Limb (tissue), 2 donors: ENCODE data around the gene TRIM23.
"Not testable (repeated sequence)": the region's sequence is repeated elsewhere in the genome, so short reads cannot be mapped to it uniquely, and the experiment has no call there.

ENCODE experiments used
- DNase-seq, 2 donors: peaks; one replicate each; pipeline ENCODE4 v3.0.0-alpha.2; 2016; ENCODE audit errors: extremely low spot score in 2 of 2

TRIM23 gene

GRCh38 chr5:65624025-65624570, at the start of gene TRIM23:
Gene TRIM23, minus strand, starts transcription at chr5:65624333. Its CDS starts 59 bp downstream, at chr5:65624274.
- peak; percentile 92 to 96 for DNase-seq

- DNase-seq = no peak
These were observed 48.7 kb upstream of the TRIM23 start for GRCh38 chr5:65672796-65673195.

- no peak for DNase-seq
These were observed 44.6 kb upstream of the TRIM23 start for GRCh38 chr5:65668696-65669095.

GRCh38 chr5:65663804-65664521, 39.8 kb upstream of the TRIM23 start:
- DNase-seq = peak in 1 of 2 donors; percentile 5

GRCh38 chr5:65654713-65655112, 30.6 kb upstream of the TRIM23 start:
- DNase-seq = no peak

GRCh38 chr5:65651144-65651543, 27.0 kb upstream of the TRIM23 start:
- no peak for DNase-seq

GRCh38 chr5:65647941-65648340, 23.8 kb upstream of the TRIM23 start:
- no peak for DNase-seq

- no peak for DNase-seq
These were observed 22.8 kb upstream of the TRIM23 start for GRCh38 chr5:65646938-65647337.

- no peak for DNase-seq
These were observed 16.1 kb upstream of the TRIM23 start for GRCh38 chr5:65640240-65640639.

- no peak for DNase-seq
These were observed 6.8 kb upstream of the TRIM23 start for GRCh38 chr5:65630981-65631380.

- DNase-seq = no peak
These were observed 1.6 kb upstream of the TRIM23 start for GRCh38 chr5:65625743-65626142.

- peak; percentile 87 to 94 for DNase-seq
These were observed 730 bp upstream of the TRIM23 start, which contains the start of the genes SHLD3 and TRAPPC13 for GRCh38 chr5:65624571-65625555. Gene SHLD3, plus strand, starts transcription at chr5:65625027. Its CDS starts 4,561 bp downstream, at chr5:65629588. Gene TRAPPC13, plus strand, starts transcription at chr5:65625027. Its CDS starts 34 bp downstream, at chr5:65625061.

- DNase-seq = no peak
These were observed 651 bp downstream of the TRIM23 start for GRCh38 chr5:65623482-65623881.

- DNase-seq = not testable (repeated sequence)
These were observed 2.2 kb downstream of the TRIM23 start for GRCh38 chr5:65621961-65622360.

GRCh38 chr5:65620021-65620420, 4.1 kb downstream of the TRIM23 start:
- DNase-seq = no peak

- no peak for DNase-seq
These were observed 11.7 kb downstream of the TRIM23 start for GRCh38 chr5:65612298-65612907.

GRCh38 chr5:65611524-65611923, 12.6 kb downstream of the TRIM23 start:
- no peak for DNase-seq

GRCh38 chr5:65601761-65602160, 22.4 kb downstream of the TRIM23 start:
- DNase-seq = not testable (repeated sequence)

GRCh38 chr5:65588694-65589093, 35.4 kb downstream of the TRIM23 start:
- no peak for DNase-seq

- no peak for DNase-seq
These were observed 47.0 kb downstream of the TRIM23 start for GRCh38 chr5:65577141-65577540.

- no peak for DNase-seq
These were observed 53.4 kb downstream of the TRIM23 start for GRCh38 chr5:65570598-65571226.
